PC-9 (cell line): Measurements from ENCODE around the gene CTNNB1. TPM values are rescaled to one million over a fixed set of nuclear protein-coding genes. Genes with fewer than 3 reads are reported as not detected.
"Not testable (repeated sequence)": the region's sequence is repeated elsewhere in the genome, so short reads cannot be mapped to it uniquely, and the experiment has no call there.

Experiments used
- BruUV-seq: library from RNA; stranded (reverse); fragments of 400-500 nt; replicated peaks from 2 replicates; lab custom pipeline; 2021; lab: Mats Ljungman, UMichigan
- CTCF ChIA-PET: fragments of 300-600 bp; sonication (Branson Sonifier 250); formaldehyde crosslinking; loops from one replicate; lab custom pipeline; 2022; ENCODE audit warnings: antibody characterized with exemption; lab: Charles Lee
- POLR2A ChIA-PET: fragments of 300-600 bp; sonication (Branson Sonifier 250); formaldehyde crosslinking; loops from one replicate; lab custom pipeline; 2022; ENCODE audit warnings: antibody characterized with exemption; ENCODE audit not compliant: unreplicated experiment; lab: Charles Lee
- DNase-seq, 2 experiments: peaks; one replicate each; pipeline versions ENCODE4 v3.0.0 to v3.0.0-alpha.2; 2015 to 2022; ENCODE audit warnings: mixed read lengths in 1 of 2
- H2AFZ ChIP-seq: fragments of 200-600 bp; sonication (generic); 2 replicates; pipeline ENCODE4 v1.8.1; 2017; ENCODE audit warnings: antibody characterized with exemption
- H3F3A ChIP-seq: fragments of 200-600 bp; sonication (generic); 2 replicates; pipeline ENCODE4 v1.8.1; 2017; ENCODE audit warnings: antibody characterized with exemption, mild to moderate bottlenecking, low read depth; ENCODE audit not compliant: insufficient read depth
- H3K27ac ChIP-seq: fragments of 200-600 bp; sonication (generic); 2 replicates; pipeline ENCODE4 v1.6.1; 2016; ENCODE audit warnings: mixed run types
- H3K27me3 ChIP-seq: fragments of 200-600 bp; sonication (generic); 2 replicates; pipeline ENCODE4 v1.6.1; 2016; ENCODE audit warnings: low read depth, mixed run types; ENCODE audit not compliant: insufficient read depth
- H3K36me3 ChIP-seq: fragments of 200-600 bp; sonication (generic); 2 replicates; pipeline ENCODE4 v1.6.1; 2016; ENCODE audit warnings: low read depth, mixed run types
- H3K4me1 ChIP-seq: fragments of 200-600 bp; sonication (generic); replicated peaks from 2 replicates; pipeline ENCODE4 v1.6.1; 2016; ENCODE audit warnings: mixed run types; ENCODE audit not compliant: insufficient read depth
- H3K4me2 ChIP-seq: fragments of 200-600 bp; sonication (generic); 2 replicates; pipeline ENCODE4 v1.6.1; 2017; ENCODE audit warnings: mixed run types
- H3K4me3 ChIP-seq: fragments of 200-600 bp; sonication (generic); 2 replicates; pipeline ENCODE4 v1.6.1; 2016; ENCODE audit warnings: mixed run types
- H3K79me2 ChIP-seq: fragments of 200-600 bp; sonication (generic); 2 replicates; pipeline ENCODE4 v1.6.1; 2017; ENCODE audit warnings: low read depth, mixed run types
- H3K9me2 ChIP-seq: fragments of 200-600 bp; sonication (generic); 2 replicates; pipeline ENCODE4 v1.8.1; 2017; ENCODE audit warnings: mild to moderate bottlenecking; ENCODE audit not compliant: insufficient read depth
- H3K9me3 ChIP-seq: fragments of 200-600 bp; sonication (generic); 2 replicates; pipeline ENCODE4 v1.8.1; 2016; ENCODE audit warnings: low read depth; ENCODE audit not compliant: insufficient read depth
- H4K20me1 ChIP-seq: fragments of 200-600 bp; sonication (generic); 2 replicates; pipeline ENCODE4 v1.8.1; 2017; ENCODE audit not compliant: insufficient read depth
- CTCF ChIP-seq: fragments of 200-600 bp; sonication (generic); conservative IDR thresholded peaks from 2 replicates; pipeline ENCODE4 v1.6.1; 2017; ENCODE audit warnings: mixed run types, antibody characterized with exemption, mild to moderate bottlenecking, moderate library complexity
- EZH2 ChIP-seq: fragments of 200-600 bp; sonication (generic); IDR thresholded peaks from 2 replicates; pipeline ENCODE4 v1.8.0; 2017; ENCODE audit warnings: antibody characterized with exemption, low read depth
- intact Hi-C: fragments of 100-400 bp; cut with micrococcal nuclease; formaldehyde crosslinking; loops from one replicate; pipeline ENCODE4 v1.10.0; 2022; ENCODE audit not compliant: unreplicated experiment
- total RNA-seq: library from RNA; stranded (reverse); gene quantifications from 2 replicates; pipeline ENCODE4 v1.2.3, GENCODE V29; 2021

CTNNB1 gene
- total RNA-seq, 1 experiment from 2014 or later: 251 TPM

DNA sequence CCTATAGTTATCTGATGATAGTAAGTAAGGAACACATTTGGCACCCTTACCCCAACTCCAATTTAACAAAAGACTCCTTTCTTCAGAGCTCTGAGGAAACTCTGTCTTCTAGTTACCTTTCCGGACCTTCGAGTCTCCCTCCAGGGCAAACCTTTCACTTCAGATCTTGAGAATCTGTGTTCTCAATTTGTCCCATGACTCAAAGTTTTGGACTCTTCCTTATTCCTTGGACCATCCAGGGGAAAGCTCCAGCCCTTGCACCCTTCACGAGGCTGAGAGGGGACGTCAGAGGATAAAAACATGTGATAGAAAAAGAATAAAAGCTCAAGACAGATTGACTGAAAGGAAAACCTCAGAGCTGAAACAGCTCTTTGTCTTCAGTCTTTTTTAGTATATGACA lies 76.9 kb downstream of the CTNNB1 start:
- H2AFZ ChIP-seq: no peak overlapping the region
- CTCF ChIA-PET: no interaction called here
- H3K79me2 ChIP-seq: no peaks in the 10 kb centered on the region
- H3K9me2 ChIP-seq: no peaks in the 10 kb centered on the region
- H3K27ac ChIP-seq: no peak overlapping the region
- no peaks in the 10 kb centered on the region for H3K27me3 ChIP-seq
- TF ChIP-seq EZH2 (no peak), CTCF (no peak)
- POLR2A ChIA-PET: no interaction called here
- H3K36me3 ChIP-seq: no peaks in the 10 kb centered on the region
- no peaks in the 10 kb centered on the region for H3F3A ChIP-seq
- H3K4me1 ChIP-seq: peaks cover 25% of the 10 kb centered on the region
- no peak overlapping the region for H3K4me3 ChIP-seq
- H4K20me1 ChIP-seq: no peaks in the 10 kb centered on the region
- no peaks in the 10 kb centered on the region; the same call in 1 of the 2 replicates for H3K9me3 ChIP-seq
- no TSS peak for BruUV-seq
- DNase-seq: no peak
- intact Hi-C loops: no loop called here
- no peak overlapping the region for H3K4me2 ChIP-seq

DNA sequence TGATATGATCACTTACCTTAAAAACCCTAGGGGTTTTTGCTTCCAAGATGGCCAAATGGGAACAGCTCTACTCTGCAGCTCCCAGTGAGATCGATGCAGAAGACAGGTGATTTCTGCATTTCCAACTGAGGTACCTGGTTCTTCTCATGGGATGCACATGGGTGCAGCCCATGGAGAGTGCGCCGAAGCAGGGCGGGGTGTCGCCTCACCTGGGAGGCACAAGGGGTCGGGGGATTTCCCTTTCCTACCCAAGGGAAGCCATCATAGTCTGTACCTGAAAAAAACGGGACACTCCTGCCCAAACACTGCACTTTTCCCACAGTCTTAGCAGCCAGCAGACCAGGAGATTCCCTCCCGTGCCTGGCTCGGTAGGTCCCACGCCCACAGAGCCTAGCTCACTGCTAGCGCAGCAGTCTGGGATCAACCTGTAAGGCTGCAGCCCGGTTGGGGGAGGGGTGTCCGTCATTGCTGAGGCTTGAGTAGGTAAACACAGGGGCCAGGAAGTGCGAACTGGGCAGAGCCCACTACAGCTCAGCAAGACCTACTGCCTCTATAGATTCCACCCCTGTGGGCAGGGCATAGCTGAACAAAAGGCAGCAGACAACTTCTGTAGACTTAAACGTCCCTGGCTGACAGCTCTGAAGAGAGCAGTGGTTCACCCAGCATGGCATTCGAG lies 78.6 kb downstream of the CTNNB1 start:
- H4K20me1 ChIP-seq: no peaks in the 10 kb centered on the region
- no peak overlapping the region for H2AFZ ChIP-seq
- no peaks in the 10 kb centered on the region for H3F3A ChIP-seq
- no peak for TF ChIP-seq CTCF
- TF ChIP-seq EZH2: no peak
- intact Hi-C loops: no loop called here
- no peak overlapping the region for H3K4me3 ChIP-seq
- H3K4me2 ChIP-seq: no peak overlapping the region
- POLR2A ChIA-PET: no interaction called here
- no peak for DNase-seq
- CTCF ChIA-PET: no interaction called here
- no peaks in the 10 kb centered on the region for H3K9me3 ChIP-seq
- H3K79me2 ChIP-seq: no peaks in the 10 kb centered on the region
- BruUV-seq: no TSS peak
- no peaks in the 10 kb centered on the region for H3K9me2 ChIP-seq
- H3K4me1 ChIP-seq: peaks cover 25% of the 10 kb centered on the region
- no peaks in the 10 kb centered on the region for H3K27me3 ChIP-seq
- no peak overlapping the region for H3K27ac ChIP-seq
- H3K36me3 ChIP-seq: no peaks in the 10 kb centered on the region

DNA sequence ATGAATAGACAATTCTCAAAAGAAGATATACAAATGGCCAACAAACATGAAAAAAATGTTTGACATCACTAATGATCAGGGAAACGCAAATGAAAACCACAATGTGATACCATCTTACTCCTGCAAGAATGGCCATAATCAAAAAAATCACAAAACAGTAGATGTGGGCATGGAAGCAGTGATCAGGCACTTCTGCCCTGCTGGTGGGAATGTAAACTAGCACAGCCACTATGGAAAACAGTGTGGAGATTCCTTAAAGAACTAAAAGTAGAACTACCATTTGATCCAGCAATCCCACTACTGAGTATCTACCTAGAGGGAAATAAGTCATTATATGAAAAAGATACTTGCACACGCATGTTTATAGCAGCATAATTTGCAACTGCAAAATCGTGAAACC lies 85.6 kb downstream of the CTNNB1 start:
- H3K79me2 ChIP-seq: not testable (repeated sequence)

GRCh38 chr3:41286305-41286704 lies 87.0 kb downstream of the CTNNB1 start:
- TF ChIP-seq EZH2 (no peak), CTCF (no peak)
- H3F3A ChIP-seq: no peaks in the 10 kb centered on the region
- ChIA-PET CTCF (no interaction called here), POLR2A (no interaction called here)
- H4K20me1 ChIP-seq: no peaks in the 10 kb centered on the region
- H3K9me2 ChIP-seq: no peaks in the 10 kb centered on the region
- H3K4me3 ChIP-seq: no peak overlapping the region
- no TSS peak for BruUV-seq
- no peak overlapping the region for H3K4me2 ChIP-seq
- H3K27ac ChIP-seq: no peak overlapping the region
- no peak overlapping the region for H2AFZ ChIP-seq
- H3K4me1 ChIP-seq: no peaks in the 10 kb centered on the region
- H3K36me3 ChIP-seq: no peaks in the 10 kb centered on the region
- no peak for DNase-seq
- no peaks in the 10 kb centered on the region for H3K27me3 ChIP-seq
- intact Hi-C loops: no loop called here
- H3K9me3 ChIP-seq: no peaks in the 10 kb centered on the region
- H3K79me2 ChIP-seq: no peaks in the 10 kb centered on the region

More for the DNA sequence above, 85.6 kb downstream of the CTNNB1 start:
- BruUV-seq, H3K36me3 ChIP-seq, H3K9me2 ChIP-seq, H3K4me1 ChIP-seq, H2AFZ ChIP-seq, intact Hi-C loops, H3K4me3 ChIP-seq, H3K27ac ChIP-seq, H3K27me3 ChIP-seq, H3F3A ChIP-seq, H3K4me2 ChIP-seq, DNase-seq, POLR2A ChIA-PET, H3K9me3 ChIP-seq, CTCF ChIA-PET, H4K20me1 ChIP-seq: not testable (repeated sequence)
